Stomach (tissue), 4 donors: ENCODE data around the gene NRROS.

Source experiments
- POLR2A ChIP-seq, 4 donors: fragments of 450-650 bp; IDR thresholded peaks; one replicate each; pipeline ENCODE4 v1.6.1; 2016; ENCODE audit warnings: antibody characterized with exemption in 4 of 4, control low read depth in 2 of 4, mild to moderate bottlenecking in 1 of 4, moderate library complexity in 1 of 4
- POLR2AphosphoS5 ChIP-seq, 3 donors: sonication (generic); formaldehyde crosslinking; IDR thresholded peaks; one replicate each; pipeline ENCODE4 v1.6.1; 2016; ENCODE audit warnings: antibody characterized with exemption in 3 of 3

- TF ChIP-seq POLR2A (IDR thresholded peaks at IDR 0.05) (no peak), POLR2AphosphoS5 (IDR thresholded peaks at IDR 0.05) (no peak)
These were observed 3.8 kb downstream of the NRROS start for GRCh38 chr3:196643201-196643749.
